ENCODE results near the gene ABLIM3.

Gene ABLIM3

DNA sequence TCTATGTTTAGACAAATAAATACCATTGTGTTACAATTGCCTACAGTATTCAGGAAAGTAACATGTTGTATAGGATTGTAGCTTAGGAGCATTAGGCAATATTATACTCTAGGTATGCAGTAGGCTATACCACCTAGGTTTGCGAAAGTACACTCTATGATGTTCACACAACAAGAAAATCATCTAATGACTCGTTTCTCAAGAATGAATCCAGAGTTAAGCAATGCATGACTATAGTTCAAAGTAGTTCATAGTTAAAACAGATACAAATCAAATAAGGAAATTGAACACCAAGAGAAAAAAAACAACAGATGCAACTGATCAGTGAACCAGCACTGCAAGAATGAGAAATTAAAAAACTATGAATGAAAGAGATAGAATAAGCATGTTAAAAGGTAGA, 27.6 kb upstream of the ABLIM3 start:
- DNase-seq (ENCODE audit: low read depth), result peak; percentile 25
- no peak overlapping the region for H3K4me3 ChIP-seq (ENCODE audit: low read length)
- TF ChIP-seq, protein P1, sequence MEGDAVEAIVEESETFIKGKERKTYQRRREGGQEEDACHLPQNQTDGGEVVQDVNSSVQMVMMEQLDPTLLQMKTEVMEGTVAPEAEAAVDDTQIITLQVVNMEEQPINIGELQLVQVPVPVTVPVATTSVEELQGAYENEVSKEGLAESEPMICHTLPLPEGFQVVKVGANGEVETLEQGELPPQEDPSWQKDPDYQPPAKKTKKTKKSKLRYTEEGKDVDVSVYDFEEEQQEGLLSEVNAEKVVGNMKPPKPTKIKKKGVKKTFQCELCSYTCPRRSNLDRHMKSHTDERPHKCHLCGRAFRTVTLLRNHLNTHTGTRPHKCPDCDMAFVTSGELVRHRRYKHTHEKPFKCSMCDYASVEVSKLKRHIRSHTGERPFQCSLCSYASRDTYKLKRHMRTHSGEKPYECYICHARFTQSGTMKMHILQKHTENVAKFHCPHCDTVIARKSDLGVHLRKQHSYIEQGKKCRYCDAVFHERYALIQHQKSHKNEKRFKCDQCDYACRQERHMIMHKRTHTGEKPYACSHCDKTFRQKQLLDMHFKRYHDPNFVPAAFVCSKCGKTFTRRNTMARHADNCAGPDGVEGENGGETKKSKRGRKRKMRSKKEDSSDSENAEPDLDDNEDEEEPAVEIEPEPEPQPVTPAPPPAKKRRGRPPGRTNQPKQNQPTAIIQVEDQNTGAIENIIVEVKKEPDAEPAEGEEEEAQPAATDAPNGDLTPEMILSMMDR (conservative IDR thresholded peaks at IDR 0.05; ENCODE audit: low read depth, low read length), result no peak

DNA sequence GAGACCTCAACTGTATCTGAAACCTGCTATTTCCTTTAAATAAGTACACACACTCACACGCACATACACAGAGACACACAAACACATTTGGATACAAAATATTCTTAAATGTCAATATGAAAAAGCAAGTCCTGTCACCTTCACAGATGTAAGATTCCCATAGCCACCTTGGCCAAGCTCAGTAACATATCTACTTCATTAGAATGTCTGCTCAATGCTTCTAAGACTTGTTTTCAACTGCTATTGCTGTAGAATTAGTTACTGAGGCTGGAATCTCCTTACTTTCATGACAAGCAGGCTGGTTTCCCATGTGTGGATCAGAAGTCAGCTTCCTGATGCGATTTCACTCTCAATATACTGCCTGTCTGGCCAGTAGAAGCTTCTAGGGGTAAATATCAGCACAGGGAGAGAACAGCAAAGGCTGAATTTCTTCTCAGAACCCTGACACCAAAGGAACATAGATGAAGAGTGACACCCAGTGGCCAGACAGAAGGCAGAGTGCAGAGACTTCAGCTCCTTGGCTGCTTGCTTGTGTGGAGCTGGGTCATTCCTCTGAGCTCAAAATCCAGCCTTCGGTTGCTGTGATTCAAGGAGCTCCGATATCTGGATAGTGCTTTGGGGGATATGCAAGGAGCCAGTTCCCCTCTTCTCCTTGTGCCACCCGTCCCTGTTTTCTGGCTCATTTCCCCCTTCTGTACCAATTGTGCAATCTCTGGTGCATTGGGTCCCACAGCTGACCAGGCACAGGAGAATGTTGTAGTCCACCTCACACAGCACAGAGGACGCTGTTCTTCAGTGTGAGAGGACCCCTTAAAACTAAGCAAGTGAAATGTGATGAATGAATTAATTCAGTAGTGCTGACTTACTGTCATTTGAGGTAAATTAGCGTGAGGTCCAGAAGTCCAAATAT, 26.6 kb upstream of the ABLIM3 start:
- peak; percentile 34 for DNase-seq (ENCODE audit: low read depth)
- no peak overlapping the region for H3K4me3 ChIP-seq (ENCODE audit: low read length)
- TF ChIP-seq, protein P1 (conservative IDR thresholded peaks at IDR 0.05; ENCODE audit: low read depth, low read length), result peak; percentile 89

DNA sequence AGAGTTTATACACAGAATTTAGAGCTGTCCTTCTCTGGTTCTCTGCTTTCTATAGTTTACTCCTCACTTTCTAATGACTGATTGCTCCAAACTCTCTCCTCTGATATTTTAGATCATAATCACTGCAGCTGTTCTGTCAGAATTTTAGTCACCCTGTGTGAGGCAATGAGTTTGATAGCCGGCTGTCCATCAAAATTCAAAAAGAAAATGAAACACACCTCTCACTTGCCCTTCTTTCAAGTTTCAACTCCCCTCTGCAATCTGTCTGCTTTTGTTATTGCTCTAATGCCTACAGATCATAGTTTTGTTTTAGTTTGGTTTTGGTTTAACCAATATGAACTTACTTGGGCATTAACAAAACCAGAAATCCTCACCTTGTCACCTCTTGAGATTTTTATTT, 23.3 kb upstream of the ABLIM3 start:
- no peak overlapping the region for H3K4me3 ChIP-seq (ENCODE audit: low read length)
- DNase-seq (ENCODE audit: low read depth), result no peak
- TF ChIP-seq, protein P1 (conservative IDR thresholded peaks at IDR 0.05; ENCODE audit: low read depth, low read length), result no peak

DNA sequence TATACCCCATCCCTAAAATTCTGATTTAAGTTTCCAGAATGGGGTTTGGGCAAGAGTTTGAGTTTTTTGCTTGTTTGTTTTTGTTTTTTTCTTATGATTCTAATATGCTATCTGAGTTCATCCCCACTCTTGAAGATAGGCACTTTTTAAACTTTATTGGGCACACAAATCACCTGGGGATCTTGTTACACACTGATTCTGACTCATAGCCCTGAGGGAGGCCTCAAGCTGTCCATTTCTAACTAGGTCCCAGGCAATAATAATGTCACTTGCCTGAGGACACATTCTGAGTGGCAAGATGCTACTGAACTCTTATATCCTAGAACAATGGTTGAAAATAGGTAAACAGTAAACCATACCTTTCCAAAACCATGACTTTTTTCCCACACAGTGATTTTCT, 22.8 kb upstream of the ABLIM3 start:
- no peak for DNase-seq (ENCODE audit: low read depth)
- H3K4me3 ChIP-seq (ENCODE audit: low read length), result no peak overlapping the region
- TF ChIP-seq, protein P1 (conservative IDR thresholded peaks at IDR 0.05; ENCODE audit: low read depth, low read length), result no peak

DNA sequence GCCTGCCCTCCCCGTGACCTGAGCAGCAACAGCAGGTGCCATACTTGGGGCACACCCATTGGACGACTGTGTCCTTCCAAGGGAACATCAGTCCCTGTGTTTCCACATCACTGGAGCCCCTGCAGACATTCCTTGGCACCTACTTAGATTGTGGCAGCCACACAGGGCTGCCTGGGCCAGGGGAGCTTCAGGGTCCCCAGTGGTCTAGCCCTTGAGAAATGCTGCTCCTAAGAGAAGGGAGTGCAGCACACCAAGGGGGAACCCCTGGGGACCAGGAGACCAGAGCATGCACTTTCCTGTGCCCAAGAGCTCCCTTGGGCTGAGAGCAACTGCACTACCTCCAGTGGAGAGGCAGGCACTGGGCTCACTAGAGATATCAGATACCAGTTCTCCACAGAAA, 20.1 kb upstream of the ABLIM3 start:
- TF ChIP-seq, protein P1 (conservative IDR thresholded peaks at IDR 0.05; ENCODE audit: low read depth, low read length), result no peak
- H3K4me3 ChIP-seq (ENCODE audit: low read length), result no peak overlapping the region
- no peak for DNase-seq (ENCODE audit: low read depth)

DNA sequence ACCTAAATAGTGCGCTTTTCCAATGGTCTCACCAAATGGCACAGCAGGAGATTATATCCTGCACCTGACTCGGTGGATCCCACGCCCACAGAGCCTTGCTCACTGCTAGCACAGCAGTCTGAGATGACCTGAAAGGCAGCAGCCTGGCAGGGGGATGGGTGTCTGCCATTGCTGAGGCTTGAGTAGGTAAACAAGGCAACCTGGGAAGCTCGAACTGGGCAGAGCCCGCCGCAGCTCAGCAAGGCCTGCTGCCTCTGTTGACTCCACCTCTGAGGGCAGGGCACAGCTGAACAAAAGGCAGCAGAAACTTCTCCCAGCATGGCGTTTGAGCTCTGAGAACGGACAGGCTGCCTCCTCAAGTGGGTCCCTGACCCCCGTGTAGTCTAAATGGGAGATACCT, 18.1 kb upstream of the ABLIM3 start:
- DNase-seq (ENCODE audit: low read depth), result no peak
- no peak overlapping the region for H3K4me3 ChIP-seq (ENCODE audit: low read length)
- TF ChIP-seq, protein P1 (conservative IDR thresholded peaks at IDR 0.05; ENCODE audit: low read depth, low read length), result no peak

DNA sequence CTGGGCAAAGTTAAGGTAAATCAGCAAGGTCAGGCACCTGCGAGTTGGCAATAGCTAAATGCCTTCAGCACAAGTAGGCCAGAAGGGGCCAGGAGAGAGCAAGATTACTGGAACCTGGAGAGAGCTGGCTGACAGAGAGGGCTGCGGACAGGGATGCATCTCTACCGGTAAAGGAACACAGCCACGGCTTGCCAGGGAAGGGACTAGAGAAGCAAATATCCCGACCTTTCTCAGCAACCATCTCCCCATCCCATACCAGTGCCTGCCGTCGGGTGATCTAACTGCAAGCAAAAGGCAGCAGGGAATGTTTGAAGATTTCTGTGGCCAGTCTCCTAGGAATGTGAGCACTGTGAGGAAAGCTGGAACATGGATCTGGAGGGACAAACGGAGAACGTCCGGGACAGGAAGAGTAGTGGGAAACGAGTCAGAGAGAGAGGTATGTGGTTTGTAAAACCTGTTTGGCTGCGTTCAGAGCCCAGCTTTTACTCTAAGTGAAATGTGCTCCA, 15.9 kb upstream of the ABLIM3 start:
- H3K4me3 ChIP-seq (ENCODE audit: low read length), result no peak overlapping the region
- DNase-seq (ENCODE audit: low read depth), result no peak
- TF ChIP-seq, protein P1 (conservative IDR thresholded peaks at IDR 0.05; ENCODE audit: low read depth, low read length), result peak; percentile 41

All from retinal pigment epithelial cell (primary cell).